Measurements from ENCODE around the gene LURAP1L.

GRCh38 chr9:12732971-12733370 lies 41.8 kb upstream of the LURAP1L start:
- TF ChIP-seq POLR2AphosphoS5 (IDR thresholded peaks at IDR 0.05), result no peak
- TF ChIP-seq POLR2A (IDR thresholded peaks at IDR 0.05), result no peak
- TF ChIP-seq CTCF (IDR thresholded peaks at IDR 0.05), result no peak
- TF ChIP-seq EP300 (IDR thresholded peaks at IDR 0.05), result no peak

Data from upper lobe of left lung (tissue), 4 donors.